ENCODE measurements around the gene COMMD7. TPM values are rescaled to one million over a fixed set of nuclear protein-coding genes. Genes with fewer than 3 reads are reported as not detected.

Gene COMMD7
- total and polyA plus RNA-seq, 9 of the 15 experiments (the other 6 are each of a cell fraction or from before 2014, with no cell fraction given) = 11.9 to 69.1 (median 34.7) TPM

GRCh38 chr20:32672394-32672981 is 70.8 kb downstream of the COMMD7 start (continued):
- TF ChIP-seq, protein P1, sequence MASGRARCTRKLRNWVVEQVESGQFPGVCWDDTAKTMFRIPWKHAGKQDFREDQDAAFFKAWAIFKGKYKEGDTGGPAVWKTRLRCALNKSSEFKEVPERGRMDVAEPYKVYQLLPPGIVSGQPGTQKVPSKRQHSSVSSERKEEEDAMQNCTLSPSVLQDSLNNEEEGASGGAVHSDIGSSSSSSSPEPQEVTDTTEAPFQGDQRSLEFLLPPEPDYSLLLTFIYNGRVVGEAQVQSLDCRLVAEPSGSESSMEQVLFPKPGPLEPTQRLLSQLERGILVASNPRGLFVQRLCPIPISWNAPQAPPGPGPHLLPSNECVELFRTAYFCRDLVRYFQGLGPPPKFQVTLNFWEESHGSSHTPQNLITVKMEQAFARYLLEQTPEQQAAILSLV (tag; IDR thresholded peaks at IDR 0.05) = peak; percentile 74
- TF ChIP-seq BACH1 (tag; IDR thresholded peaks at IDR 0.05) (no peak), L3MBTL2 (IDR thresholded peaks at IDR 0.05) (0 out of 2 replicates have a peak, but pooled peaks have one; percentile 7), ZNF592 (IDR thresholded peaks at IDR 0.05) (peak; percentile 73), ZSCAN32 (CRISPR knock-in tag; IDR thresholded peaks at IDR 0.05) (peak; percentile 82), RCOR1 (IDR thresholded peaks at IDR 0.05; ENCODE audit: borderline replicate concordance in 1 of 2, low read depth in 2 of 2, low read length in 2 of 2) (0 out of 4 replicates have a peak, but pooled peaks of 1 of the 2 experiments have one; percentile 8), ZNF407 (IDR thresholded peaks at IDR 0.05; ENCODE audit: low read depth) (no peak), CHD4 (IDR thresholded peaks at IDR 0.05; ENCODE audit: insufficient read depth, insufficient replicate concordance, low read depth, low read length, poor library complexity, severe bottlenecking) (no peak), ZNF134 (CRISPR knock-in tag; conservative IDR thresholded peaks at IDR 0.05) (no peak), ZNF175 (CRISPR knock-in tag; IDR thresholded peaks at IDR 0.05; ENCODE audit: low read depth) (peak; percentile 79; the same call in 1 of the 2 replicates)
- TF ChIP-seq, protein P2, sequence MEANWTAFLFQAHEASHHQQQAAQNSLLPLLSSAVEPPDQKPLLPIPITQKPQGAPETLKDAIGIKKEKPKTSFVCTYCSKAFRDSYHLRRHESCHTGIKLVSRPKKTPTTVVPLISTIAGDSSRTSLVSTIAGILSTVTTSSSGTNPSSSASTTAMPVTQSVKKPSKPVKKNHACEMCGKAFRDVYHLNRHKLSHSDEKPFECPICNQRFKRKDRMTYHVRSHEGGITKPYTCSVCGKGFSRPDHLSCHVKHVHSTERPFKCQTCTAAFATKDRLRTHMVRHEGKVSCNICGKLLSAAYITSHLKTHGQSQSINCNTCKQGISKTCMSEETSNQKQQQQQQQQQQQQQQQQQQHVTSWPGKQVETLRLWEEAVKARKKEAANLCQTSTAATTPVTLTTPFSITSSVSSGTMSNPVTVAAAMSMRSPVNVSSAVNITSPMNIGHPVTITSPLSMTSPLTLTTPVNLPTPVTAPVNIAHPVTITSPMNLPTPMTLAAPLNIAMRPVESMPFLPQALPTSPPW (CRISPR knock-in tag; IDR thresholded peaks at IDR 0.05) = peak; percentile 42
